Spleen (tissue), 11 donors: ENCODE data around the gene BRD4. TPM values are rescaled to one million over a fixed set of nuclear protein-coding genes. Genes with fewer than 3 reads are reported as not detected.

Source experiments
- DNase-seq: peaks from one replicate; pipeline ENCODE4 v3.0.0-alpha.2; 2020
- H3K27ac ChIP-seq, 8 donors: fragments of 200-600 bp; sonication (generic) in 7 of 8; 1 replicate in 4 of 8; 2 replicates in 4 of 8; pipeline versions ENCODE4 v1.5.0 to v1.8.0; 2016 to 2021; ENCODE audit warnings: inconsistent platforms in 4 of 8, mild to moderate bottlenecking in 4 of 8, moderate library complexity in 1 of 8
- H3K27me3 ChIP-seq, 7 donors: fragments of 200-600 bp; sonication (generic) in 6 of 7; replicated peaks in 1 of 7; 1 replicate in 4 of 7; 2 replicates in 3 of 7; pipeline versions ENCODE4 v1.5.0 to v1.8.0; 2016 to 2021; ENCODE audit warnings: inconsistent platforms in 3 of 7, mild to moderate bottlenecking in 1 of 7
- H3K36me3 ChIP-seq, 6 donors: fragments of 200-600 bp; sonication (generic) in 5 of 6; 1 replicate in 4 of 6; 2 replicates in 2 of 6; pipeline versions ENCODE4 v1.5.0 to v1.8.0; 2016 to 2021; ENCODE audit warnings: inconsistent platforms in 2 of 6
- H3K4me1 ChIP-seq, 6 donors: fragments of 200-600 bp; sonication (generic) in 5 of 6; 1 replicate in 3 of 6; 2 replicates in 3 of 6; pipeline versions ENCODE4 v1.5.0 to v1.8.0; 2016 to 2021; ENCODE audit warnings: inconsistent platforms in 3 of 6
- H3K4me3 ChIP-seq, 8 donors: fragments of 200-600 bp; sonication (generic) in 7 of 8; 1 replicate in 4 of 8; 2 replicates in 4 of 8; pipeline versions ENCODE4 v1.5.0 to v1.8.0; 2016 to 2021; ENCODE audit warnings: inconsistent platforms in 4 of 8, mild to moderate bottlenecking in 4 of 8, moderate library complexity in 2 of 8
- H3K9me3 ChIP-seq, 8 donors: fragments of 200-600 bp; sonication (generic) in 7 of 8; 1 replicate in 4 of 8; 2 replicates in 4 of 8; pipeline versions ENCODE4 v1.5.0 to v1.8.0; 2016 to 2021; ENCODE audit warnings: inconsistent platforms in 4 of 8
- POLR2A ChIP-seq, 3 donors: fragments of 450-650 bp; IDR thresholded peaks; one replicate each; pipeline ENCODE4 v1.5.1; 2017; ENCODE audit warnings: antibody characterized with exemption in 3 of 3, mild to moderate bottlenecking in 1 of 3
- POLR2AphosphoS5 ChIP-seq, 3 donors: sonication (generic); formaldehyde crosslinking; IDR thresholded peaks; one replicate each; pipeline ENCODE4 v1.5.1; 2017; ENCODE audit warnings: antibody characterized with exemption in 3 of 3
- WGBS, 5 donors: extraction: QIAGEN DNeasy Blood & Tissue Kit in 3 of 5; methylation state at CpG; one replicate each; pipeline versions ENCODE4 v1.1.5 to v1.1.7; 2013 to 2018; 5-methylcytosine and 5-hydroxymethylcytosine counted together
- intact Hi-C: fragments of 100-400 bp; cut with DNase I; formaldehyde crosslinking; loops from one replicate; pipeline ENCODE4 v1.15.0; 2023; ENCODE audit warnings: low total_unique reads
- polyA plus RNA-seq, 3 donors: library from polyadenylated mRNA; stranded (reverse); fragments of 200-250 nt; gene quantifications; one replicate each; pipeline ENCODE4 v1.2.1, GENCODE V29; 2013
- total RNA-seq, 7 donors: library from RNA; depleted of rRNA in 3 of 7; stranded (reverse); fragments of >200 nt in 3 of 7; fragmentation: NEBNext Ultra II Directional in 4 of 7; extraction: Animal tissue kit (Norgen Biotek cat#: 25700) in 4 of 7; gene quantifications; one replicate each; pipeline versions ENCODE4 v1.1.0 to v1.2.1, GENCODE V29; 2016 to 2021
- TF ChIP-seq, protein P1 (sequence below), 11 experiments: fragments of 200-600 bp in 7 of 11; fragments of 450-650 bp in 4 of 11; sonication (generic) in 4 of 11; IDR thresholded peaks in 8 of 11; conservative IDR thresholded peaks in 3 of 11; 1 replicate in 7 of 11; 2 replicates in 4 of 11; pipeline versions ENCODE4 v1.4.0 to v1.8.0; 2016 to 2021; ENCODE audit warnings: antibody characterized with exemption in 11 of 11, inconsistent platforms in 4 of 11, mild to moderate bottlenecking in 1 of 11
- donor health status: healthy with polysubstance abuse.
- donor health status: DM: no; HTN: no; CAD: no; lungs with moderate emphysema.
- donor health status: DM: no; HTN: no; CAD: no.
- donor health status: Bipolar disorder and iron deficiency.
- donor health status: healthy.
- donor health status: DM: no; HTN: no; CAD: no.
- donor health status: DM: yes; HTN: yes; CAD: no.

Gene BRD4
- total and polyA plus RNA-seq, 10 donors, result 10.3 to 146 (median 68.0) TPM

DNA sequence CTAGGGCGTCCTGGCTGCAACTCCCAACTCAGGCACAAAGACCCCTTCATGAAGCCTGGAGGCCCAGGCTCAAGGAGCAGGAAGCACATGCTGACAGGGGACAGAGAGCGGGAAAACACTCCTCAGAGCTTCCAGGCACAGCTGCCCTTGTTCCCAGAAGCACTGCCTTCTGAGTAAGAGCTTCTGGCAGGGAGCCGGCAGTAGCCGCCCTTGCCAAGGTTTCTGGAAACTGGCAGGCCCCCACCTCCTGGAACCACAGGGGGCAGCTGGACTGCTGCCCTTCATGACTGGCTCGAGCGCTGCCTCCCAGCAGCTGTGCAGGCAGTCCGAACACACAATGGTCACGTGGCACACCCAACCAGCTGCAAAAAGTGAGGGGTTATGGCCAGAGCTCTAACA is 66.5 kb downstream of the BRD4 start:
- WGBS, 5 donors, result 53 to 66% (median 55%) methylated on average over 6 to 8 of the region's 8 CpGs
- TF ChIP-seq POLR2AphosphoS5 (IDR thresholded peaks at IDR 0.05), result peak; percentile 83 to 89 (median 84)
- TF ChIP-seq, protein P1, sequence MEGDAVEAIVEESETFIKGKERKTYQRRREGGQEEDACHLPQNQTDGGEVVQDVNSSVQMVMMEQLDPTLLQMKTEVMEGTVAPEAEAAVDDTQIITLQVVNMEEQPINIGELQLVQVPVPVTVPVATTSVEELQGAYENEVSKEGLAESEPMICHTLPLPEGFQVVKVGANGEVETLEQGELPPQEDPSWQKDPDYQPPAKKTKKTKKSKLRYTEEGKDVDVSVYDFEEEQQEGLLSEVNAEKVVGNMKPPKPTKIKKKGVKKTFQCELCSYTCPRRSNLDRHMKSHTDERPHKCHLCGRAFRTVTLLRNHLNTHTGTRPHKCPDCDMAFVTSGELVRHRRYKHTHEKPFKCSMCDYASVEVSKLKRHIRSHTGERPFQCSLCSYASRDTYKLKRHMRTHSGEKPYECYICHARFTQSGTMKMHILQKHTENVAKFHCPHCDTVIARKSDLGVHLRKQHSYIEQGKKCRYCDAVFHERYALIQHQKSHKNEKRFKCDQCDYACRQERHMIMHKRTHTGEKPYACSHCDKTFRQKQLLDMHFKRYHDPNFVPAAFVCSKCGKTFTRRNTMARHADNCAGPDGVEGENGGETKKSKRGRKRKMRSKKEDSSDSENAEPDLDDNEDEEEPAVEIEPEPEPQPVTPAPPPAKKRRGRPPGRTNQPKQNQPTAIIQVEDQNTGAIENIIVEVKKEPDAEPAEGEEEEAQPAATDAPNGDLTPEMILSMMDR (IDR thresholded peaks at IDR 0.05 in 8 of 11, conservative IDR thresholded peaks at IDR 0.05 in 3 of 11), result no peak
- Histone ChIP-seq H3K27ac (peak overlapping the region in 7 of 8 donors; percentile 26 to 68 (median 55)), H3K36me3 (peaks cover 2 to 100% (median 94%) of the 10 kb centered on the region in 6 donors), H3K9me3 (no peaks in the 10 kb centered on the region), H3K4me3 (no peak overlapping the region), H3K4me1 (peaks cover 18 to 82% (median 51%) of the 10 kb centered on the region in 6 donors), H3K27me3 (no peaks in the 10 kb centered on the region)
- intact Hi-C loops, result loop anchor here (10.0 kb wide), 2 partner anchors 59 to 109 kb away; partner anchors contain the start of gene AKAP8
- peak; percentile 83 for DNase-seq

DNA sequence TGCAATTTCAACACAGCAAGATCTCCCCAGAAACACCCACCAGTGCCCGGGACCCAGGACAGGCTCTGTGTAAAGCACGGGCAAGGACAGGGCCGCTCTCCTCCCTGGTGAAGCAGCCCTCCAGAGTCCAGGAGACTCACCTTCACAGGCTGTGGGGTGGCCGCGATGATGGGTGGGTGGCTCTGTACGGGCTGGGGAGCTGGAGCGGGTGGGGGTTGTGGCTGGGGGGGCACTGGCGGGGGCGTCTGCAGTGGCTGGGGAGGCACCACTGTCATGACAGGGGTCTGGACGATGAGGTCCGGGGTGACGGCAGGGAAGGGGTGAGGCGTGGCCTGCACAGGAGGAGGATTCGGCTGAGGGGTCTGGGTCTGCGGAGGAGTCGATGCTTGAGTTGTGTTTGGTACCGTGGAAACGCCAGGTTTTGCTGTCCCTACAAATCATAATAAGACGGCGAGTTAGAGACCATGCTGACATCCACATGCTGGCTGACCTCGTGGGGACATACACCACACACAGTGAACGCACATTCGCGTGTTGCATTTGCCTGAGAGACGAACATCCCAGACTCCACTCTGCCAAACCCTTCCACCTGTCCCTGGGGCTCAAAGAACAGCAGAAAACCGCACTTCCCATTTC is 67.0 kb downstream of the BRD4 start:
- DNase-seq, result no peak
- H3K9me3 ChIP-seq, result no peaks in the 10 kb centered on the region
- H3K27ac ChIP-seq, result peak overlapping the region in 7 of 8 donors; percentile 23 to 68 (median 55)
- no peak overlapping the region for H3K4me3 ChIP-seq
- H3K36me3 ChIP-seq, result peaks cover 2 to 100% (median 94%) of the 10 kb centered on the region in 6 donors
- H3K27me3 ChIP-seq, result no peaks in the 10 kb centered on the region
- TF ChIP-seq POLR2A (IDR thresholded peaks at IDR 0.05) (no peak), POLR2AphosphoS5 (IDR thresholded peaks at IDR 0.05) (no peak)
- TF ChIP-seq, protein P1 (IDR thresholded peaks at IDR 0.05 in 8 of 11, conservative IDR thresholded peaks at IDR 0.05 in 3 of 11), result no peak
- peaks cover 18 to 81% (median 48%) of the 10 kb centered on the region in 6 donors for H3K4me1 ChIP-seq
- intact Hi-C loops, result loop anchor here (10.0 kb wide), 2 partner anchors 59 to 109 kb away; partner anchors contain the start of gene AKAP8
- 74 to 89% (median 82%) methylated on average over 25 to 26 of the region's 26 CpGs for WGBS, 5 donors

DNA sequence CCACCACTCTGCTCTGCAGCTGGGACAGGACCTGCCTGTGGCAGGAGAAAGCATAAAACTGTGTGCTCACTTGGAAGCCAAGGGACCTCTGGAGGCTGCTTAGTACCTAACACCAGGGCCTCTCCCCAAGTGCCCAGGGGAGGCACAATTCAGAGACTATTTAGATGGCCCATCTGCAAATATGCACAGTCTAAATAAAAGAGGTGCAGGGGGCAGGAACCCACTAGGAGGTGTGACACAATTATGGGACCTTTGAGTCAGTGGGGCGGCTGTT is 67.5 kb downstream of the BRD4 start:
- Histone ChIP-seq H3K27me3 (no peaks in the 10 kb centered on the region), H3K4me1 (peaks cover 18 to 78% (median 44%) of the 10 kb centered on the region in 6 donors), H3K27ac (peak overlapping the region in 6 of 8 donors; percentile 23 to 68 (median 60)), H3K9me3 (no peaks in the 10 kb centered on the region), H3K4me3 (no peak overlapping the region), H3K36me3 (peaks cover 2 to 100% (median 94%) of the 10 kb centered on the region in 6 donors)
- no peak for DNase-seq
- no peak for TF ChIP-seq POLR2A (IDR thresholded peaks at IDR 0.05)
- TF ChIP-seq, protein P1 (IDR thresholded peaks at IDR 0.05 in 8 of 11, conservative IDR thresholded peaks at IDR 0.05 in 3 of 11), result no peak
- TF ChIP-seq POLR2AphosphoS5 (IDR thresholded peaks at IDR 0.05), result no peak
- intact Hi-C loops, result loop anchor here (5.0 to 10.0 kb wide), 3 partner anchors 60 to 287 kb away; partner anchors contain the start of gene AKAP8
- WGBS, 5 donors, result 71 to 100% (median 72%) methylated on average over 1 of the region's 1 CpG
